HCT116 (cell line): ENCODE results near the gene ATP2B3. TPM values are rescaled to one million over a fixed set of nuclear protein-coding genes. Genes with fewer than 3 reads are reported as not detected.

Experiments used
- ATAC-seq: fragments of 200-7000 bp; cut with Tn5 transposase; 2 replicates; pipeline ENCODE4 v1.9.1; 2020; ENCODE audit warnings: mild to moderate bottlenecking, moderate library complexity
- BruUV-seq: library from RNA; stranded (reverse); fragments of 400-500 nt; replicated peaks from 2 replicates; lab custom pipeline; 2021; lab: Mats Ljungman, UMichigan
- CTCF ChIA-PET: fragments of 300-600 bp; sonication (Branson Sonifier 250); formaldehyde crosslinking; loops from one replicate; lab custom pipeline; 2021; ENCODE audit warnings: antibody characterized with exemption; lab: Charles Lee
- POLR2A ChIA-PET: fragments of 300-600, 350-600 bp; sonication (Branson Sonifier 250); formaldehyde crosslinking; loops from one replicate; lab custom pipeline; 2021; ENCODE audit warnings: antibody characterized with exemption; lab: Charles Lee
- RAD21 ChIA-PET, 2 experiments: fragments of 300-600 bp; sonication (Branson Sonifier 250); formaldehyde crosslinking; loops; one replicate each; lab custom pipeline; 2023; ENCODE audit warnings: low total read pairs in 2 of 2; ENCODE audit not compliant: uncharacterized antibody in 2 of 2, unreplicated experiment in 2 of 2, low non-redundant PET in 1 of 2; lab: Charles Lee
- DNase-seq: peaks from one replicate; pipeline ENCODE4 v3.0.0-alpha.2; 2010; ENCODE audit warnings: low read depth, low spot score
- H2AFZ ChIP-seq: fragments of 200-600 bp; shearing (Covaris generic), sonication (generic); 2 replicates; pipeline ENCODE4 v1.6.1; 2017; ENCODE audit warnings: low read depth, mixed run types, mixed read lengths, antibody characterized with exemption, low read length; ENCODE audit not compliant: poor library complexity, severe bottlenecking
- H3K27ac ChIP-seq: 2 replicates; pipeline ENCODE4 v1.5.1; 2012; ENCODE audit warnings: low read depth, low read length
- H3K27me3 ChIP-seq: fragments of 200-600 bp; sonication (generic); 2 replicates; pipeline ENCODE4 v1.6.1; 2016; ENCODE audit warnings: mixed run types, low read length, mixed read lengths; ENCODE audit not compliant: insufficient read depth
- H3K36me3 ChIP-seq, 2 experiments: fragments of 200-500 bp in 1 of 2; fragments of 200-600 bp in 1 of 2; sonication (Bioruptor generic) in 1 of 2; sonication (generic) in 1 of 2; 2 replicates each; pipeline versions ENCODE4 v1.5.1 to v1.6.1; 2014 to 2016; ENCODE audit warnings: low read length in 2 of 2, inconsistent platforms in 1 of 2, mixed read lengths in 1 of 2, mixed run types in 1 of 2; ENCODE audit not compliant: insufficient read depth in 2 of 2, control insufficient read depth in 1 of 2
- H3K4me1 ChIP-seq, 2 experiments: fragments of 200-600 bp in 1 of 2; sonication (generic) in 1 of 2; 2 replicates each; pipeline versions ENCODE4 v1.5.1 to v1.6.1; 2012 to 2017; ENCODE audit warnings: low read length in 2 of 2, inconsistent platforms in 1 of 2, mild to moderate bottlenecking in 1 of 2, mixed read lengths in 1 of 2, mixed run types in 1 of 2, moderate library complexity in 1 of 2; ENCODE audit not compliant: insufficient read depth in 2 of 2, control insufficient read depth in 1 of 2
- H3K4me2 ChIP-seq: fragments of 200-600 bp; sonication (generic); 2 replicates; pipeline ENCODE4 v1.6.1; 2017; ENCODE audit warnings: mixed run types, low read length, mixed read lengths
- H3K4me3 ChIP-seq, 2 experiments: fragments of 200-600 bp in 1 of 2; sonication (generic) in 1 of 2; replicated peaks in 1 of 2; 2 replicates each; pipeline ENCODE4 v1.5.1; 2011 to 2016; ENCODE audit warnings: low read length in 2 of 2, control low read depth in 1 of 2, low read depth in 1 of 2, mild to moderate bottlenecking in 1 of 2, mixed read lengths in 1 of 2, mixed run types in 1 of 2
- H3K79me2 ChIP-seq: fragments of 200-600 bp; sonication (generic); 2 replicates; pipeline ENCODE4 v1.6.1; 2017; ENCODE audit warnings: mild to moderate bottlenecking, mixed run types, low read length, moderate library complexity, mixed read lengths; ENCODE audit not compliant: insufficient read depth
- H3K9ac ChIP-seq: fragments of 200-600 bp; sonication (generic); 2 replicates; pipeline ENCODE4 v1.6.1; 2016; ENCODE audit warnings: low read length, mixed read lengths
- H3K9me2 ChIP-seq: fragments of 200-600 bp; sonication (generic), shearing (Covaris generic); 2 replicates; pipeline ENCODE4 v1.6.1; 2017; ENCODE audit warnings: mixed run types, mild to moderate bottlenecking, moderate library complexity; ENCODE audit not compliant: insufficient read depth
- H3K9me3 ChIP-seq, 2 experiments: fragments of 200-500 bp in 1 of 2; fragments of 200-600 bp in 1 of 2; sonication (Bioruptor generic) in 1 of 2; sonication (generic) in 1 of 2; 2 replicates each; pipeline ENCODE4 v1.6.1; 2014 to 2017; ENCODE audit warnings: low read length in 2 of 2, mixed read lengths in 2 of 2, inconsistent platforms in 1 of 2, low read depth in 1 of 2, mild to moderate bottlenecking in 1 of 2, mixed run types in 1 of 2, moderate library complexity in 1 of 2; ENCODE audit not compliant: control insufficient read depth in 1 of 2, insufficient read depth in 1 of 2
- H4K20me1 ChIP-seq: fragments of 200-600 bp; sonication (generic), shearing (Covaris generic); 2 replicates; pipeline ENCODE4 v1.6.1; 2017; ENCODE audit warnings: mixed run types, mild to moderate bottlenecking, moderate library complexity; ENCODE audit not compliant: insufficient read depth
- CEBPB ChIP-seq: IDR thresholded peaks from 2 replicates; pipeline ENCODE4 v1.6.1; 2012; ENCODE audit warnings: low read depth
- CTCF ChIP-seq, 3 experiments: fragments of 200-600 bp in 1 of 3; sonication (generic) in 1 of 3; IDR thresholded peaks in 2 of 3; conservative IDR thresholded peaks in 1 of 3; 2 replicates each; pipeline ENCODE4 v1.5.1; 2012 to 2017; ENCODE audit warnings: low read depth in 2 of 3, low read length in 2 of 3, antibody characterized with exemption in 1 of 3, borderline replicate concordance in 1 of 3, control low read depth in 1 of 3, mild to moderate bottlenecking in 1 of 3, mixed read lengths in 1 of 3, mixed run types in 1 of 3, moderate library complexity in 1 of 3; ENCODE audit not compliant: insufficient read depth in 1 of 3
- ELF1 ChIP-seq: IDR thresholded peaks from 2 replicates; pipeline ENCODE4 v1.6.1; 2012; ENCODE audit warnings: low read depth, borderline replicate concordance
- EZH2phosphoT487 ChIP-seq: fragments of 200-600 bp; IDR thresholded peaks from 2 replicates; pipeline ENCODE4 v1.6.1; 2018; ENCODE audit warnings: antibody characterized with exemption, borderline replicate concordance
- FOSL1 ChIP-seq: IDR thresholded peaks from 2 replicates; pipeline ENCODE4 v1.6.1; 2012; ENCODE audit warnings: low read depth
- MAX ChIP-seq: IDR thresholded peaks from 2 replicates; pipeline ENCODE4 v1.6.1; 2012
- YY1 ChIP-seq: IDR thresholded peaks from 2 replicates; pipeline ENCODE4 v1.6.1; 2011; ENCODE audit warnings: low read length, low read depth, moderate library complexity, mild to moderate bottlenecking; ENCODE audit not compliant: insufficient replicate concordance; ENCODE audit errors: extremely low read depth
- ZBTB33 ChIP-seq: IDR thresholded peaks from 2 replicates; pipeline ENCODE4 v1.6.1; 2011; ENCODE audit warnings: mild to moderate bottlenecking, low read length, moderate library complexity; ENCODE audit not compliant: insufficient replicate concordance; ENCODE audit errors: extremely low read depth
- intact Hi-C: fragments of 100-400 bp; cut with micrococcal nuclease; formaldehyde crosslinking; loops from 2 replicates; pipeline ENCODE4 v1.10.0; 2022
- total RNA-seq: library from RNA; stranded (reverse); gene quantifications from one replicate; pipeline ENCODE4 v1.2.1, GENCODE V29; 2021; ENCODE audit not compliant: unreplicated experiment

The ATP2B3 gene
- total RNA-seq, 1 experiment from 2014 or later, result not detected

- no peak overlapping the region for H3K27ac ChIP-seq
- no peaks in the 10 kb centered on the region for H3K79me2 ChIP-seq
- CTCF ChIA-PET, result no interaction called here
- H3K4me1 ChIP-seq, result peaks cover 0 to 2% of the 10 kb centered on the region in 2 experiments; a peak in 1 of 4 replicates
- H3K4me2 ChIP-seq, result no peak overlapping the region
- intact Hi-C loops, result loop anchor here (10.0 kb wide), 1 partner anchor 468 kb away; no protein-coding TSS in a partner anchor
- BruUV-seq, result no TSS peak
- no peak for DNase-seq
- no peaks in the 10 kb centered on the region for H3K9me3 ChIP-seq
- H4K20me1 ChIP-seq, result no peaks in the 10 kb centered on the region
- H3K36me3 ChIP-seq, result no peaks in the 10 kb centered on the region
- RAD21 ChIA-PET, result no interaction called here
- no peak overlapping the region for H3K9ac ChIP-seq
- no peaks in the 10 kb centered on the region for H3K9me2 ChIP-seq
- POLR2A ChIA-PET, result no interaction called here
- H3K27me3 ChIP-seq, result no peaks in the 10 kb centered on the region
- H2AFZ ChIP-seq, result no peak overlapping the region
- TF ChIP-seq EZH2phosphoT487, result no peak
- TF ChIP-seq ELF1, result no peak
- no peak for TF ChIP-seq ZBTB33
- TF ChIP-seq MAX, result no peak
- TF ChIP-seq CEBPB, result no peak
- no peak for TF ChIP-seq YY1
- no peak for TF ChIP-seq FOSL1
- no peak for TF ChIP-seq CTCF (IDR thresholded peaks at IDR 0.05 in 2 of 3, conservative IDR thresholded peaks at IDR 0.05 in 1 of 3; ENCODE audit: borderline replicate concordance in 1 of 3, insufficient read depth in 1 of 3, low read depth in 2 of 3, low read length in 2 of 3)
- no peak for ATAC-seq
- H3K4me3 ChIP-seq, result no peak overlapping the region
Observed at GRCh38 chrX:153502796-153503195, 14.6 kb upstream of the ATP2B3 start.
